ENCODE data around the gene KLHDC8B. TPM values are rescaled to one million over a fixed set of nuclear protein-coding genes. Genes with fewer than 3 reads are reported as not detected.
A peak's percentile ranks its signal among the peaks of the same experiment; 100 is the strongest.
"Not testable (repeated sequence)": the region's sequence is repeated elsewhere in the genome, so short reads cannot be mapped to it uniquely, and the experiment has no call there.

KLHDC8B gene
- total and polyA plus RNA-seq, 4 donors: 19.4 to 32.5 (median 30.8) TPM

- peak in 1 of 3 donors; percentile 15 for DNase-seq
- Histone ChIP-seq H3K27ac (ENCODE audit: low read depth in 1 of 2, low read length in 1 of 2) (peak overlapping the region; percentile 29 to 74), H3K9me3 (ENCODE audit: control insufficient read depth in 4 of 4, insufficient read depth in 3 of 4, low read length in 3 of 4) (peaks cover 0 to 3% (median 0%) of the 10 kb centered on the region in 4 donors), H3K27me3 (ENCODE audit: control insufficient read depth in 3 of 3, insufficient read depth in 3 of 3, low read length in 2 of 3) (no peaks in the 10 kb centered on the region), H3K36me3 (ENCODE audit: control insufficient read depth in 4 of 4, insufficient read depth in 4 of 4, low read length in 4 of 4) (peaks cover 0 to 5% (median 0%) of the 10 kb centered on the region in 4 donors), H3K4me3 (no peak overlapping the region), H3K9ac (ENCODE audit: insufficient read depth in 1 of 2, low read length in 2 of 2) (no peak overlapping the region), H3K4me1 (ENCODE audit: control insufficient read depth in 5 of 5, insufficient read depth in 5 of 5, low read length in 5 of 5) (peaks cover 0 to 7% (median 0%) of the 10 kb centered on the region in 5 donors)
- ATAC-seq (ENCODE audit: insufficient read depth, low FRiP score): no peak
- TF ChIP-seq CTCF (IDR thresholded peaks at IDR 0.05; ENCODE audit: control extremely low read depth, extremely low read depth): no peak
- WGBS, 2 donors: 77 to 84% methylated on average over 7 of the region's 7 CpGs
These were observed 46.5 kb downstream of the KLHDC8B start for GRCh38 chr3:49217688-49218470.

GRCh38 chr3:49218471-49218989 lies 47.1 kb downstream of the KLHDC8B start:
- peak overlapping the region; percentile 73 to 74 for H3K27ac ChIP-seq (ENCODE audit: low read depth in 1 of 2, low read length in 1 of 2)
- not testable (repeated sequence) for H3K27me3 ChIP-seq (ENCODE audit: control insufficient read depth in 3 of 3, insufficient read depth in 3 of 3, low read length in 2 of 3); H3K9me3 ChIP-seq (ENCODE audit: control insufficient read depth in 4 of 4, insufficient read depth in 3 of 4, low read length in 3 of 4); H3K9ac ChIP-seq (ENCODE audit: insufficient read depth in 1 of 2, low read length in 2 of 2); H3K4me3 ChIP-seq; H3K4me1 ChIP-seq (ENCODE audit: control insufficient read depth in 5 of 5, insufficient read depth in 5 of 5, low read length in 5 of 5); ATAC-seq (ENCODE audit: insufficient read depth, low FRiP score); H3K36me3 ChIP-seq (ENCODE audit: control insufficient read depth in 4 of 4, insufficient read depth in 4 of 4, low read length in 4 of 4)
- peak; percentile 19 to 68 (median 55) for DNase-seq
- WGBS, 2 donors: 19 to 27% methylated on average over 6 of the region's 6 CpGs

GRCh38 chr3:49219132-49219531 lies 47.7 kb downstream of the KLHDC8B start:
- Histone ChIP-seq H3K9me3 (ENCODE audit: control insufficient read depth in 4 of 4, insufficient read depth in 3 of 4, low read length in 3 of 4) (peaks cover 0 to 1% (median 0%) of the 10 kb centered on the region in 4 donors), H3K9ac (ENCODE audit: insufficient read depth in 1 of 2, low read length in 2 of 2) (no peak overlapping the region), H3K36me3 (ENCODE audit: control insufficient read depth in 4 of 4, insufficient read depth in 4 of 4, low read length in 4 of 4) (peaks cover 0 to under 1% (median 0%) of the 10 kb centered on the region in 4 donors), H3K4me1 (ENCODE audit: control insufficient read depth in 5 of 5, insufficient read depth in 5 of 5, low read length in 5 of 5) (peaks cover 0 to 7% (median 0%) of the 10 kb centered on the region in 5 donors), H3K4me3 (no peak overlapping the region), H3K27ac (ENCODE audit: low read depth in 1 of 2, low read length in 1 of 2) (peak overlapping the region; percentile 46 to 73), H3K27me3 (ENCODE audit: control insufficient read depth in 3 of 3, insufficient read depth in 3 of 3, low read length in 2 of 3) (no peaks in the 10 kb centered on the region)
- WGBS, 2 donors: 96 to 99% methylated on average over 6 of the region's 6 CpGs
- no peak for TF ChIP-seq CTCF (IDR thresholded peaks at IDR 0.05; ENCODE audit: control extremely low read depth, extremely low read depth)
- DNase-seq (no peak), ATAC-seq (ENCODE audit: insufficient read depth, low FRiP score) (no peak)

- H3K27ac ChIP-seq (ENCODE audit: low read depth in 1 of 2, low read length in 1 of 2): peak overlapping the region in 1 of 2 donors; percentile 17
- not testable (repeated sequence) for DNase-seq; H3K36me3 ChIP-seq (ENCODE audit: control insufficient read depth in 4 of 4, insufficient read depth in 4 of 4, low read length in 4 of 4); H3K4me1 ChIP-seq (ENCODE audit: control insufficient read depth in 5 of 5, insufficient read depth in 5 of 5, low read length in 5 of 5); H3K9ac ChIP-seq (ENCODE audit: insufficient read depth in 1 of 2, low read length in 2 of 2); H3K9me3 ChIP-seq (ENCODE audit: control insufficient read depth in 4 of 4, insufficient read depth in 3 of 4, low read length in 3 of 4); ATAC-seq (ENCODE audit: insufficient read depth, low FRiP score); H3K4me3 ChIP-seq; H3K27me3 ChIP-seq (ENCODE audit: control insufficient read depth in 3 of 3, insufficient read depth in 3 of 3, low read length in 2 of 3)
- WGBS, 2 donors: 92 to 95% methylated on average over 6 of the region's 6 CpGs
These were observed 49.7 kb downstream of the KLHDC8B start for GRCh38 chr3:49220985-49221563.
